GM21529 (cell line): ENCODE measurements around the gene ECEL1.

ENCODE experiments used
- ATAC-seq: cut with Tn5 transposase; IDR thresholded peaks from one replicate; pipeline ENCODE4 v1.9.1; 2021; ENCODE audit not compliant: unreplicated experiment

ECEL1 gene

GRCh38 chr2:232522623-232523401 is 35.2 kb upstream of the ECEL1 start:
- no peak for ATAC-seq

DNA sequence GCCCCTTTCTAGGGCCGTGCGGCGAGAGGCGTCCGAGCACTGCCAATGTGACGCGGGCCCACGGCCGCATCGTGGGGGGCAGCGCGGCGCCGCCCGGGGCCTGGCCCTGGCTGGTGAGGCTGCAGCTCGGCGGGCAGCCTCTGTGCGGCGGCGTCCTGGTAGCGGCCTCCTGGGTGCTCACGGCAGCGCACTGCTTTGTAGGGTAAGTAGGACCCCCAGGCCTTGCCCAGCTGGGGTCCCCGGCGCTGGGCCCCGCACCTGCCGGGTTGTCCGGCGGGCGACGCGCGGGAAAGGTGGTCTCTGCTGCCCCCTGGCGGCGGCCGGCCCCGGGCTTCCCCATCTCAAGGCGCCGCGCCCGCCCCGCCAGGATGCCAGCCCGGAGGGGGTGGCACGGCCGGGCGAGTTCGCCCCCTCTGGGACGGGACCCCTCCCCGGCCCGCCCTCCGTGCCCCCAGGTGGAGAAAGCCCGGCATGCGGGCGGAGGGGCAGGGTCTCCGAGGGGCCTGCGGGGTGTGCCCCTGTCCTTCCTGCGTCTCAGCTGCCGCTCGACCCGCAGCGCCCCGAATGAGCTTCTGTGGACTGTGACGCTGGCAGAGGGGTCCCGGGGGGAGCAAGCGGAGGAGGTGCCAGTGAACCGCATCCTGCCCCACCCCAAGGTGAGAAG is 34.5 kb upstream of the ECEL1 start:
- no peak for ATAC-seq

GRCh38 chr2:232521098-232521497 is 33.5 kb upstream of the ECEL1 start:
- no peak for ATAC-seq

DNA sequence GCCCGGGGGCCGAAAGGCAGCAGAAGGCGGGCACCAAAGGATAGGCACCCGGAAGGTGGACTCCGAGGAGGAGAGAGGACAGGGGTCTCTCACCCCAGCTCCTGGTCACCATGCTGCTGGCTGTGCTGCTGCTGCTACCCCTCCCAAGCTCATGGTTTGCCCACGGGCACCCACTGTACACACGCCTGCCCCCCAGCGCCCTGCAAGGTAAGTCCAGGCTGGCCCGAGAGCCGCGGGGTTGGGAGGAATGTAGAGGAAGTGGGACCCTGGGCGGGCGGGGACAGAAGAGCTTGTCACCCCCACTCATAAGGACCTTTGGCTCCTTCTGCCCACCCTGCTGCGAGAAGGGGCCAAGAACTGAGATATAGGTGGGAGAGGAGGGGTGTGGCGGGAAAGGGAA is 32.9 kb upstream of the ECEL1 start:
- no peak for ATAC-seq

GRCh38 chr2:232519581-232520438 is 32.2 kb upstream of the ECEL1 start, which contains the start of gene PRSS56:
Gene PRSS56, plus strand, starts transcription at chr2:232520388. Its CDS starts 211 bp downstream, at chr2:232520599.
- no peak for ATAC-seq

- no peak for ATAC-seq
Observed at GRCh38 chr2:232518844-232519243, 31.2 kb upstream of the ECEL1 start.

DNA sequence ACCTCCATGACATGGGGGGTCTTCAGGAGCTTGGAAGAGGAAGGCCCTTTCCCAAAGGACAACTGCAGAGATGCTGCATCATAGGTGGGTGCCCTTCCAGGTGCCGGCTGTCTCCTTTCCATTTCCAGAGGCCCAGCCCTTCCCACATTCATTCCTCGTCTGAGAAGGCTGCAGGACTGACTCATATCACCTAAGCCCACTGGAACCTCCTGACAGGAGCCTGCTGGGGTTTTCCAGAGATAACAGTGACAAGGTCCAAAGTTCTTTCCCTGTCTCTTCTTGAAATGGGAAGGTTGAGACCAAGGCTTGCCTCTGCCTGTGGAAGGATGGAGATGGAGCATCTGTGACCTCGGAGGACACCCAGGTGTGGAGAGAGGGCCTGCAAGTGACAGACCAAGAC is 28.9 kb upstream of the ECEL1 start:
- no peak for ATAC-seq

GRCh38 chr2:232515639-232516038 is 28.0 kb upstream of the ECEL1 start:
- no peak for ATAC-seq

GRCh38 chr2:232513353-232513752 is 25.7 kb upstream of the ECEL1 start:
- ATAC-seq, result no peak

DNA sequence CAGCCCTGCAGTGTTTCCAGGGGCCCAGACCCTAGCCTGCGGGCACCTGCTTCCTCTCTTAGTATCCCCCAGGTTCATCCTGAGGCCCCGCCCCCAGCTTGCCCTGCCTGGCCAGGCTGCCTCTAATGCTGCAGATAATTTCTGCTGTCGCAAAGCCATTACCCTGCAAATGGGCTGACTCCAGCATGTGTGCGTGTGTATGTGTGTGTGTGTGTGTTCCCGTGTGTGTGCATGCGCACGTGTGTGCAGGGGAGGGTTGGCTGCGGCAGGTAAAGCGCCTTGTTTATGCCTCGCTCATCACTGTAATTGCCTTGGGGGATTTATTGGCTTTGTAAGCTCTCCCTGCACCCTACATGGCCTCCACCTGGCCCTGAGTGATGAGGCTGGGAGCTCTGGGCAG is 25.0 kb upstream of the ECEL1 start:
- ATAC-seq, result no peak

- no peak for ATAC-seq
Observed at GRCh38 chr2:232511336-232511890, 23.8 kb upstream of the ECEL1 start.

DNA sequence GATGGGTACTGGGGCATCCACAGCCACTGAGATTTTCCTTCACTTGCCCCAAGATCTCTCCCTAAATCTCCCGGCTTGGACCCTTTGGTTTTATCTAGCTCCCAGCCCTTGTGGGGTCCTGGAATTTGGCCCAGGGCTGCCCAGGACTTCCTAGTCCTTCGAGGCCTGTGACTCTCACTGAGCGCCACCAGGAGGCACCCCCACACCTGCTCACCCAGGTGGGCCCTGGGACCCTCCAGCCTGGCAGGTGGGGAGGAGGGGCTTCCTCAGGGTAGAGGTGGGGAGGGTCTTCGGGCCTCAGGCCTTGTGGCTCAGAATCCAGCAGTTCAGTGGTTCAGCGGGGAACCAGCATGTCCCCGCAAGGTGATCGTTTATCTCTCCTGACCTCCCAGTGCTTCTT is 20.6 kb upstream of the ECEL1 start:
- no peak for ATAC-seq

- no peak for ATAC-seq
Observed at GRCh38 chr2:232506709-232507108, 19.1 kb upstream of the ECEL1 start.

DNA sequence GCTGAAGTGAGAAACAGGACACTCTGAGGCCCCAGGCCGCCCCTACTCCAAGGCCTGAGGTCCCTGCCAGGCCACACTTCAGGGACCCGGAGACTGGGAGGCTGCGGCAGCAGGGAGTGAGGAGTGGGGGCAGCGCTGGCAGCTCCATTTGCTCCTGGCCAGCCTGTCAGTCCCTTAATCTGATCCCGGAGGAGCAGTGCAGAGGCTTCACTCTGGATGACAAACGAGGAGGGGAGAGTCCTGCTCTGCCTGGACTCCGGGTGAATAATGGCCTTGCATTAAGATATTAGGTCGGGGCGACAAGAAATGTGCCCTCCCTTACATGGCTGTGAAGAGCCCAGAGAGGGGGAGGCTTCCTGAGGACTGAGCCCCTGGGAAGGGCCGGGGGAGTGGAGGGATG is 18.2 kb upstream of the ECEL1 start:
- ATAC-seq, result no peak

DNA sequence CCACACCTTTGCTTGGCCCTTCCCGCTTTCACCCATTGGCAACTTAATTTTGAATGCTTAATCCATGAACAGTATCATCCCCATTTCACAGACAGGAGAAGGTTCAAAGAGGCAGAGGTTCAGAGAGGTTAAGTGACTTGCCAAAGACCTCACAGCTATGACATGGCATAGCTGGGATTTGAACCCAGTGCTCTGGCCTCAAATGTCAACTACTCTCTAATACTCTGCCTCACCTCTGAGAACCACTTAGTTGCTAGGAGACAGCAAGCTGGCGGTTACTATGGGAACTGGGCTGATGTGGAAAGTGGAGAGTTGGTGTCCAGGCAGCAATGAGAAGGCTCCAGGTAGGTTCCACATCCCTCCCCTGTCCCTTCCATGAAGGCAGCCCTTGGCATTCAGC is 16.8 kb upstream of the ECEL1 start:
- ATAC-seq, result no peak

DNA sequence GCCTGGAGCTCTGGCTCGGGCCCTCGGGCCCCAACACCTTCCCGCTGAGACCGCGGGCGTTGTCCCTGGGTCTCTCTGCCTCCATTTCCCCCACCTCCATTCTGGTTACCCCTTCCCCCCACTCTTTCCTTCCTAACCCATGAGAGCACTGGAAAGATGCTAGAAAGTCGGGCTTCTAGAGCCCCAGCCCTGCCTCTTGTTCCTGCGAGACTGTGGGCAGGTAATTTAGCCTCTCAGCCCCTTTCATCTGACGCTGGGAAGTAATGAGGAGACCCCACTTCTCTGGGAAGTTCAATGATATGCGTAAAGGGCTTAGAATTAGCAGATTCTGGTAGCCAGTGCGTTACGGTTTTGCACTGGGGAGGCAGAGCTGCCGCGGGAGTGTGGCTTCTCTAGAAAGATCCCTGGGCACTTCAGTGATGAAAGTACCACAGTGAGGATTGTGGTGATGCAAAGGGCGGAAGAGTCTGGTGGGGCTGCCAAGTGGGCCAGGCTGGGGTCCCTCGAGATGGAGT is 16.2 kb upstream of the ECEL1 start:
- no peak for ATAC-seq

- ATAC-seq, result no peak
Observed at GRCh38 chr2:232502911-232503808, 15.5 kb upstream of the ECEL1 start.

DNA sequence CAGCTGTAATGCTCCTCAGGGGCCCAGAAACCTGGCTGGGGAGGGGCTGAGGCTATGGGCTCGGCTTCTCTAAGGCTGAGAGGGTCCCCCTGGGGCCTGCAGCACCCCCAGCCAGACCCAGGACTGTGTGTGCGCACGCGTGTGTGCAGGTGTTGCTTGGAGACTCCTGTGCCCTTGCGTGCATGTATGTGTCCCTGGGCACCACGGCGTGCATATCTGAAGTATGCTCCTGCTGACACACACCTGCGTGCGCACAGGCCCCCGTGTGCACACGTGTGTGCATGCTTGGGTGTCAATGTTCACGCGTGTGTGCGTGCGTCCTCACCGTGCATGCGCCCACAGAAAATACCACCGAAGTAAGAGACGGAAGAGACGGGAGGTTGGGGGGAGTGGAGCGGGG is 14.9 kb upstream of the ECEL1 start:
- no peak for ATAC-seq

- no peak for ATAC-seq
Observed at GRCh38 chr2:232501794-232502390, 14.3 kb upstream of the ECEL1 start.

DNA sequence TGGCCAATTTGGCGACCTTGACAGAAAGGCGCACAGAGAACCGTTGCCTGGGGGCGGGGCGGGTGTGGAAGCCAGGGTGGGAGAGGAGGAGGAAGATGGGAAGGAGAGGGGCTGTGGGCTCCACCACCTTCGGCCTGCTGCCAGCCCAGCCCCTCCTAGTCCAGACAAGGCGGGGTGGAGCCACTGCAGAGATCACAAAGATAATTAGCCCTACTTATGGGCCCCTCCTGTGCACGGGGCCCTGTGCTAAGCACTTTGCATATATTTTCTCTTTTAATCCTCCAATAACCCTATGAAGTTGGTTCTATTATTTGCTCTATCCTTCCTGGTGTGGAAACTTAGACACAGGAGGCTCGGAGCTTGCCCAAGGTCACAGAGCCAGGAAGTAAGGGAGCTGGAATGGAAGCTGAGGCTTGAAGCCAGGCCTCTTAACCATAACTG is 13.7 kb upstream of the ECEL1 start:
- no peak for ATAC-seq
